HG03045 (cell line): ENCODE results near the gene TRIM68.

Source experiments
- ATAC-seq: cut with Tn5 transposase; IDR thresholded peaks from one replicate; pipeline ENCODE4 v1.9.1; 2021; ENCODE audit warnings: mild to moderate bottlenecking, moderate library complexity; ENCODE audit not compliant: unreplicated experiment

Gene TRIM68

DNA sequence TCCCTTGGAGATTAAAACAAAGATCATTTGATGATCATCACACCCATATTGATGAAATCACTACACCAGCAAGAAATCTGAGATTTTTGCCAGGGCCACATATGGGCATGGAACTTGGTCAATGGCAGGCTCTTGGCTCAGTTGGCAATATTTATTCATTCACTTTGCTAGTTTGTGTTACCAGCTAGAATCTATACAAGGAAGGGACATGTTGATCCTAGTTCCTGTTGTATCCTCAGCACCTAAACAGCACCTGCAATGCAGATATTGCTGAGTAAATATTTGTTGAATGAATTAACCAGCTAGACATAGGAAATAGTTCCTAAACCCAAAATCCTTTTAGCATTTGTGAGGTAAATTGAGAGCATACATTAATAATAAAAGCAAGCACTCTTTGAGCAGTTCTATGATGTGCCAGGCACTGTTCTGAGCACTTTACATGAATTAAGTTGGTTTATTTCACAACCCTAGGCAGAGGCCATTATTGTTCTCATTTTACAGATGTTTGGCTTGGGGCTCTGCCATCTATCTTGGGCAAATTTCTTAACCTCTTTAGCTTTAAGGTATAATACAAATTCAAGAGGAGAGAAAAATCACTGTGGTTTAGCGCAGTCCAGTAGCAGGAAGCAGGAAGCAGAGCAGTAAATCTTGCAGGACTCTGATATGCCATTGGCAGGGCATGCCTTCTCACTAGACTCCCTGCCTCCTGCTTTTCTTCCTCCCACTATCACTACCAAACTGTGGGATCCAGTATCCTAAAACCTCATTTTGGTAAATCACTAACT lies 1.6 kb downstream of the TRIM68 start:
- ATAC-seq, result no peak

DNA sequence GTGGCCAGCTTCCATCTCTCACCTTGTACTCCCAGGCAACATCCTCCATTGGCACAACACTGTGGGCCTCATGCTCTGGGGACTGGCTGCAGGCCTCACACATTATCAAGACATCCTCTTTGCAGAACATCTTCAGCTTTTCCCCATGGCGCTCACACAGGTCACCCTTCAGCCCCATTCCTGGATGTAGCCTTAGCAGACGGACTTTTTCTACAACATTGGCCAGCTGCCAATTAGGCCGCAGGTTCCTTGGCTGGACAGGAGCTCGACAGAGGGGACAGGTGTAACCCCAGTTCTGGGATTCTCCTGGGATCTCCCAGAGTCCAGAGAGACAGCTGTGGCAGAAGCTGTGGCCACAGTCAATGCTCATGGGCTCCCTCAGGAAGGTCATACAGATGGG lies 3.0 kb downstream of the TRIM68 start:
- ATAC-seq, result no peak

DNA sequence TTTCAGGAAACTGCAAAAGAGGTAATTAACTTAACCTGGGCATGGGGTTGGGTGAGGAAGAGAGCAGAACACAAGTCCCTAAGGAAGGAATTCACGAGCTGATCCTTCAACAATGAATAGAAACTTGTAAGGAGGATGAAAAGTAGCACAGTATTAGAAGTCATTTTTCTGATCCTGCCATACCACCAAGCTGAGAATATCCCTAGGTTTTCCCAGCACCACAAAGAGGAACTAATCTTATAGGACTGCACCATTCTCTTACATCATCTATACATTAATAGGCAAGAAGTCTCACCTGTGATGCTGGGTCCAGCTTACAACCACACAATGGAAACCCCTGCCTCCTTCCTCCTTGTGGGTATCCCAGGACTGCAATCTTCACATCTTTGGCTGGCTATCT lies 14.3 kb downstream of the TRIM68 start, which contains the start of gene OR52I1:
Gene OR52I1, plus strand, starts transcription at position 301 of the 400 bp plus-strand sequence. Its CDS starts 0 bp downstream, at position 301.
- no peak for ATAC-seq

GRCh38 chr11:4589017-4589416 lies 19.0 kb downstream of the TRIM68 start:
- no peak for ATAC-seq

DNA sequence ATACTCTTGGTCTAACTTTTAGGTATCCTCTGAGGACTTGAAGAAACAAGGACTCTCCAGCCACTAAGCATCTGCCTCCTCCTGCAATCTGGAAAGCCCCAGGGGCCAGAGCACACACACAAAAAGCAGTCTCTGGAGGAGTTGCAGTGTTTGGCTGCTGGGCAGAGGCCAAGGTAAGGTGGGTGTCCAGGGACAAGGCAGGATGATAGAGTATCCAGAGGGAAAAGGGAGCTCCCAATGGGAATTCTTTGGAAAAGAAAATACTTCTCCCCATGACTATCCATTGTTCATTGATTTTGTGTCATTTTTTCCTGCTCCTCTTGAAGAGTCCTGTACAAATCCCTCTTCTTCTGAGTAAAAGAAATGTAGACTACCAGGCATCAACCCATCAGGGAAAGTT lies 26.6 kb downstream of the TRIM68 start, which contains the start of gene OR52I2:
Gene OR52I2, plus strand, starts transcription at position 301 of the 400 bp plus-strand sequence.
- no peak for ATAC-seq

- no peak for ATAC-seq
Observed at GRCh38 chr11:4580124-4580523, 27.9 kb downstream of the TRIM68 start.

GRCh38 chr11:4578624-4579023 lies 29.4 kb downstream of the TRIM68 start:
- no peak for ATAC-seq

- ATAC-seq, result no peak
Observed at GRCh38 chr11:4577761-4578160, 30.3 kb downstream of the TRIM68 start.

DNA sequence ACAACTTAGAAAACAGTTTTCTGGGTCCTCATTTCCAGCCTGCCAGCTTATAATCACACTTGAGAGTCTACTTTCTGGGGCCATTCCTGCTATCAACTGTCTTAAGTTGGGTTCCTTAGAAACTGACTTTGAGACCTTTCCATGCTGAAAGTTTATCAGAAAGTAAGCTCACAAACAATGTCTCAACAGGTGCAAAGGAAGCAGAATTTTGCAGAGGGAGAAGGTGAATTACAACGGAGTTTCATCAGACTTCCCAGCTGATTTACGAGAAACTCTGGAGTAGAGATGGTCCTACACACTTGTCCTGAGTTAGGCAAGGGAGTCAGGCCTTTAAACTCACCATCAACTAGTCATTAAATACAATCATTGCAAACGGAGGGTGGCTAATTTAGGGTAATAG lies 31.2 kb downstream of the TRIM68 start:
- no peak for ATAC-seq

DNA sequence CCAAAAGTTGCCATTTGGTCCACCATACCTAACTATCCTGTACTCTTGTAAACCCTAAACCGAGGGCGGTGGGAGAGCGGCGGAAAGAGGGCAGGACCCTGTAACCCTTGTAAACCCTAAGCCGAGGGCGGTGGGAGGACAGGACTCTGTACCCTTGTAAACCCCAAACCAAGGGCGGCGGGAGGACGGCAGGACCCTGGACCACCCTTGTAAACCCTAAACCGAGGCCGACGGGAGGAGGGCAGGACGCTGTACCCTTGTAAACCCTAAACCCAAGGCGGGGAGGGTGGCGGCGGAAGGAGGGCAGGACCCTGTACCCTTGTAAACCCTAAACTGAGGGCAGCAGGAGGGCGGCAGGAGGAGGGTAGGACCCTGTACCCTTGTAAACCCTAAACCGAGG lies 39.0 kb downstream of the TRIM68 start:
- no peak for ATAC-seq

GRCh38 chr11:4565371-4565770 lies 42.7 kb downstream of the TRIM68 start:
- ATAC-seq, result no peak

- ATAC-seq, result no peak
Observed at GRCh38 chr11:4560467-4560866, 47.6 kb downstream of the TRIM68 start.

GRCh38 chr11:4559527-4560440 lies 48.2 kb downstream of the TRIM68 start:
- ATAC-seq, result no peak

DNA sequence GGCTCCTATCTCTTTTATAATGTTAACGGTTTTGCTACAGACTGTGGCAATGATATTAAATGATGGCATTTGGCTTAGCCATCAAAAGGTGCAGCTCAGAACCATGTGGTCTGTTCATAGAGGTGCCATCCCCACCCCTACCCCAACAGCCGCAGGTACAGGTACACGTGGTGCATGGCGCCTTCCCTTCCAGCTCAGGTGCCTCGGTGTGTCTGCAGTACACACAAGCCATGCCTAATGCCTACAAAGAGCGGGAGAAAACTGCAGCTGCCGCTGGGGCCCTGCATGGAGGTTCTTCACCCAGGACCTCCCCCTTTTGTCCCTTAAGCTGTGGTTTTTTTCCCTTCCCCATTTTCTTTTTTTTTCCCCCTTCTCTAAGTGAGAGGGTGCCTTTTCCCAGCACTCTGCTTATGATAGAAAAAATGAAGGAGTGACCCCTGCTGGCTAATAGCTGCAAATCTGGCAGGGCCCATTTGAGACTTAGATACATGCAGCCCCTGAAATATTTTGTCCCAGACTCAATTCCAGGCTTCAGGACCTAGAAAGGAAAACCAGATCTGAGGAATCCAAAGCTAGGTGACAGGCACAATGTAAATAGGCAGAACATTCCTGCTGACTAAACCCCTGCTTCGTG lies 56.6 kb downstream of the TRIM68 start:
- ATAC-seq, result no peak
